Neural cell (in vitro differentiated cells): Measurements from ENCODE around the gene NRG3. TPM values are rescaled to one million over a fixed set of nuclear protein-coding genes. Genes with fewer than 3 reads are reported as not detected.

Experiments used
- H2AFZ ChIP-seq: fragments of 200-600, 300-800 bp; sonication (generic), shearing (Covaris generic); 2 replicates; pipeline ENCODE4 v1.6.0; 2014; ENCODE audit warnings: low read depth, mild to moderate bottlenecking, antibody characterized with exemption, low read length, moderate library complexity
- H3F3A ChIP-seq: fragments of 200-600 bp; shearing (Covaris generic); 2 replicates; pipeline ENCODE4 v1.6.1; 2016; ENCODE audit warnings: mild to moderate bottlenecking, moderate library complexity, mixed read lengths, antibody characterized with exemption, low read length; ENCODE audit not compliant: insufficient read depth, poor library complexity, severe bottlenecking
- H3K27ac ChIP-seq: fragments of 200-600, 300-800 bp; sonication (generic), shearing (Covaris generic); 2 replicates; pipeline ENCODE4 v1.5.1; 2014; ENCODE audit warnings: mild to moderate bottlenecking, low read length, moderate library complexity
- H3K27me3 ChIP-seq: fragments of 300-800, 200-600 bp; sonication (generic), shearing (Covaris generic); 2 replicates; pipeline ENCODE4 v1.6.0; 2014; ENCODE audit warnings: mild to moderate bottlenecking, low read depth, low read length, moderate library complexity; ENCODE audit not compliant: insufficient read depth
- H3K36me3 ChIP-seq: fragments of 300-800, 200-600 bp; sonication (generic), shearing (Covaris generic); 2 replicates; pipeline ENCODE4 v1.5.1; 2014; ENCODE audit warnings: mild to moderate bottlenecking, antibody characterized with exemption, low read length, moderate library complexity; ENCODE audit not compliant: insufficient read depth
- H3K4me2 ChIP-seq: fragments of 300-800, 200-600 bp; sonication (generic), shearing (Covaris generic); 2 replicates; pipeline ENCODE4 v1.6.0; 2014; ENCODE audit warnings: mild to moderate bottlenecking, low read length
- H3K4me3 ChIP-seq: fragments of 300-800, 200-600 bp; sonication (generic), shearing (Covaris generic); 2 replicates; pipeline ENCODE4 v1.5.1; 2014; ENCODE audit warnings: mild to moderate bottlenecking, low read length, moderate library complexity
- H3K79me2 ChIP-seq: fragments of 200-600 bp; shearing (Covaris generic); replicated peaks from 2 replicates; pipeline ENCODE4 v1.6.0; 2014; ENCODE audit warnings: mild to moderate bottlenecking, low read length, moderate library complexity; ENCODE audit not compliant: insufficient read depth
- H3K9ac ChIP-seq: fragments of 300-800, 200-600 bp; sonication (generic), shearing (Covaris generic); 2 replicates; pipeline ENCODE4 v1.6.1; 2016; ENCODE audit warnings: mild to moderate bottlenecking, low read length, mixed read lengths
- H3K9me2 ChIP-seq: fragments of 200-600 bp; shearing (Covaris generic); 2 replicates; pipeline ENCODE4 v1.6.1; 2016; ENCODE audit warnings: mild to moderate bottlenecking, low read length, mixed read lengths; ENCODE audit not compliant: insufficient read depth
- H3K9me3 ChIP-seq: fragments of 200-600, 300-800 bp; sonication (generic), shearing (Covaris generic); 2 replicates; pipeline ENCODE4 v1.6.1; 2016; ENCODE audit warnings: mild to moderate bottlenecking, mixed run types, low read length, moderate library complexity, mixed read lengths
- H4K20me1 ChIP-seq: fragments of 200-600 bp; shearing (Covaris generic); 2 replicates; pipeline ENCODE4 v1.6.1; 2016; ENCODE audit warnings: mild to moderate bottlenecking, mixed run types; ENCODE audit not compliant: insufficient read depth
- EP300 ChIP-seq: fragments of 450-650 bp; conservative IDR thresholded peaks from 2 replicates; pipeline ENCODE4 v1.6.1; 2014; ENCODE audit warnings: antibody characterized with exemption, mild to moderate bottlenecking, moderate library complexity; ENCODE audit not compliant: poor library complexity, severe bottlenecking
- EZH2 ChIP-seq: fragments of 200-600, 300-800 bp; shearing (Covaris generic), sonication (generic); IDR thresholded peaks from 2 replicates; pipeline ENCODE4 v1.6.1; 2014; ENCODE audit warnings: antibody characterized with exemption, low read length, borderline replicate concordance, mild to moderate bottlenecking; ENCODE audit not compliant: insufficient read depth, poor library complexity, severe bottlenecking
- MXI1 ChIP-seq: fragments of 450-650 bp; conservative IDR thresholded peaks from 2 replicates; pipeline ENCODE4 v1.6.1; 2014; ENCODE audit warnings: antibody characterized with exemption, mild to moderate bottlenecking; ENCODE audit not compliant: poor library complexity, severe bottlenecking
- POLR2AphosphoS5 ChIP-seq: IDR thresholded peaks from 2 replicates; pipeline ENCODE4 v1.6.1; 2012
- RAD21 ChIP-seq: fragments of 450-650 bp; conservative IDR thresholded peaks from 2 replicates; pipeline ENCODE4 v1.6.1; 2014; ENCODE audit warnings: antibody characterized with exemption, mild to moderate bottlenecking, moderate library complexity
- SMC3 ChIP-seq: fragments of 450-650 bp; conservative IDR thresholded peaks from 2 replicates; pipeline ENCODE4 v1.6.1; 2014; ENCODE audit warnings: antibody characterized with exemption, mild to moderate bottlenecking, moderate library complexity; ENCODE audit not compliant: poor library complexity
- TAF1 ChIP-seq: IDR thresholded peaks from 2 replicates; pipeline ENCODE4 v1.6.1; 2012; ENCODE audit warnings: low read depth
- polyA plus RNA-seq: library from polyadenylated mRNA; depleted of rRNA; stranded (reverse); fragments of >200 nt; gene quantifications from 2 replicates; pipeline ENCODE4 v1.2.3, GENCODE V29; 2014
- TF ChIP-seq, protein P1 (sequence below): IDR thresholded peaks from 2 replicates; pipeline ENCODE4 v1.6.1; 2012; ENCODE audit warnings: borderline replicate concordance
- TF ChIP-seq, protein P2 (sequence below): fragments of 450-650 bp; IDR thresholded peaks from 2 replicates; pipeline ENCODE4 v1.5.1; 2014; ENCODE audit warnings: antibody characterized with exemption, mild to moderate bottlenecking, moderate library complexity; ENCODE audit not compliant: poor library complexity, severe bottlenecking

The NRG3 gene
- polyA plus RNA-seq, 1 donor from 2014 or later = 14.0 TPM

DNA sequence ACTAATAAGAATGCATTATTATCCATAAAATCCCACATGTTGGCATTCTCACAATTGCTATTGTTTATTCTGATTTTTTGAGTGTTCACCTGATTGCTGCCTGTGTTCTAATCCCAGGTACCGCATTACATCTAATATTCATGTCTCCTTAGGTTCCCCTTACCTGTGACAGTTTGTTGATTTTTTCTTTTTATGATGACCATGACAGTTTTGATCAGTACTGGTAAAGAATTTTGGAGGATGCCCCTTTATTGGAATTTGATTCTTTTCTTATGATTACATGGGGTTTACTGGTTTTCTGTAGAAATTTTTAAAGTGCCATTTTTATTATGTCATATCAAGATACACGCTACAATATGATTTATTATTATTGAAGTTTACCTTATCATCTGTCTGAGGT, 1091.1 kb downstream of the NRG3 start:
- H3K36me3 ChIP-seq = no peaks in the 10 kb centered on the region
- H3F3A ChIP-seq = peaks cover 3% of the 10 kb centered on the region
- no peak overlapping the region for H3K9ac ChIP-seq
- no peak overlapping the region for H3K4me3 ChIP-seq
- no peaks in the 10 kb centered on the region for H3K9me2 ChIP-seq
- no peaks in the 10 kb centered on the region for H4K20me1 ChIP-seq
- H3K4me2 ChIP-seq = no peak overlapping the region
- no peaks in the 10 kb centered on the region for H3K27me3 ChIP-seq
- no peaks in the 10 kb centered on the region for H3K9me3 ChIP-seq
- TF ChIP-seq TAF1 (no peak), MXI1 (no peak)
- TF ChIP-seq, protein P1, sequence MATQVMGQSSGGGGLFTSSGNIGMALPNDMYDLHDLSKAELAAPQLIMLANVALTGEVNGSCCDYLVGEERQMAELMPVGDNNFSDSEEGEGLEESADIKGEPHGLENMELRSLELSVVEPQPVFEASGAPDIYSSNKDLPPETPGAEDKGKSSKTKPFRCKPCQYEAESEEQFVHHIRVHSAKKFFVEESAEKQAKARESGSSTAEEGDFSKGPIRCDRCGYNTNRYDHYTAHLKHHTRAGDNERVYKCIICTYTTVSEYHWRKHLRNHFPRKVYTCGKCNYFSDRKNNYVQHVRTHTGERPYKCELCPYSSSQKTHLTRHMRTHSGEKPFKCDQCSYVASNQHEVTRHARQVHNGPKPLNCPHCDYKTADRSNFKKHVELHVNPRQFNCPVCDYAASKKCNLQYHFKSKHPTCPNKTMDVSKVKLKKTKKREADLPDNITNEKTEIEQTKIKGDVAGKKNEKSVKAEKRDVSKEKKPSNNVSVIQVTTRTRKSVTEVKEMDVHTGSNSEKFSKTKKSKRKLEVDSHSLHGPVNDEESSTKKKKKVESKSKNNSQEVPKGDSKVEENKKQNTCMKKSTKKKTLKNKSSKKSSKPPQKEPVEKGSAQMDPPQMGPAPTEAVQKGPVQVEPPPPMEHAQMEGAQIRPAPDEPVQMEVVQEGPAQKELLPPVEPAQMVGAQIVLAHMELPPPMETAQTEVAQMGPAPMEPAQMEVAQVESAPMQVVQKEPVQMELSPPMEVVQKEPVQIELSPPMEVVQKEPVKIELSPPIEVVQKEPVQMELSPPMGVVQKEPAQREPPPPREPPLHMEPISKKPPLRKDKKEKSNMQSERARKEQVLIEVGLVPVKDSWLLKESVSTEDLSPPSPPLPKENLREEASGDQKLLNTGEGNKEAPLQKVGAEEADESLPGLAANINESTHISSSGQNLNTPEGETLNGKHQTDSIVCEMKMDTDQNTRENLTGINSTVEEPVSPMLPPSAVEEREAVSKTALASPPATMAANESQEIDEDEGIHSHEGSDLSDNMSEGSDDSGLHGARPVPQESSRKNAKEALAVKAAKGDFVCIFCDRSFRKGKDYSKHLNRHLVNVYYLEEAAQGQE = no peak
- H3K79me2 ChIP-seq = no peaks in the 10 kb centered on the region
- H2AFZ ChIP-seq = no peak overlapping the region
- H3K27ac ChIP-seq = no peak overlapping the region

DNA sequence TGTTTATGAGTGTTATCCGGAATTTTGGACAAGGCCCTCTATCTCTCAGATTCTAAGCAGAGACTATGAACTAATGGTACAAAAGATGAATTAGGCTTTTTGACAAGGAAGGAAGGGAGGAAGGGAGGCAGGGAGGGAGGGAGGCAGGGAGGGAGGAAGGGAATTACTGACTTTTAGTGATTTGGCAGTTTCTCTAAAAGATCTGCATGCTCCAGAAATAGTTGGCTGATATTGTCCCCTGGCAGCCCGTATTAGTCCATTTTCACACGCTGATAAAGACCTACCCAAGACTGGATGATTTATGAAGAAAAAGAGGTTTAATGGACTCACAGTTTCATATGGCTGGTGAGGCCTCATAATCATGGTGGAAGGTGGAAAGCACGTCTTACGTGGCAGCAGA, 1093.5 kb downstream of the NRG3 start:
- Histone ChIP-seq H3K9ac (no peak overlapping the region), H3K27me3 (no peaks in the 10 kb centered on the region), H3K4me3 (no peak overlapping the region), H3K27ac (no peak overlapping the region), H3K4me2 (no peak overlapping the region), H3K36me3 (no peaks in the 10 kb centered on the region), H2AFZ (no peak overlapping the region), H3K9me2 (no peaks in the 10 kb centered on the region), H4K20me1 (no peaks in the 10 kb centered on the region), H3K9me3 (no peaks in the 10 kb centered on the region), H3F3A (peaks cover 3% of the 10 kb centered on the region), H3K79me2 (no peaks in the 10 kb centered on the region)
- no peak for TF ChIP-seq MXI1
- TF ChIP-seq, protein P1 = no peak
- TF ChIP-seq TAF1 = no peak
- TF ChIP-seq SMC3 = no peak
- TF ChIP-seq RAD21 = no peak
- TF ChIP-seq POLR2AphosphoS5 = no peak
- TF ChIP-seq EZH2 = no peak
- TF ChIP-seq, protein P2, sequence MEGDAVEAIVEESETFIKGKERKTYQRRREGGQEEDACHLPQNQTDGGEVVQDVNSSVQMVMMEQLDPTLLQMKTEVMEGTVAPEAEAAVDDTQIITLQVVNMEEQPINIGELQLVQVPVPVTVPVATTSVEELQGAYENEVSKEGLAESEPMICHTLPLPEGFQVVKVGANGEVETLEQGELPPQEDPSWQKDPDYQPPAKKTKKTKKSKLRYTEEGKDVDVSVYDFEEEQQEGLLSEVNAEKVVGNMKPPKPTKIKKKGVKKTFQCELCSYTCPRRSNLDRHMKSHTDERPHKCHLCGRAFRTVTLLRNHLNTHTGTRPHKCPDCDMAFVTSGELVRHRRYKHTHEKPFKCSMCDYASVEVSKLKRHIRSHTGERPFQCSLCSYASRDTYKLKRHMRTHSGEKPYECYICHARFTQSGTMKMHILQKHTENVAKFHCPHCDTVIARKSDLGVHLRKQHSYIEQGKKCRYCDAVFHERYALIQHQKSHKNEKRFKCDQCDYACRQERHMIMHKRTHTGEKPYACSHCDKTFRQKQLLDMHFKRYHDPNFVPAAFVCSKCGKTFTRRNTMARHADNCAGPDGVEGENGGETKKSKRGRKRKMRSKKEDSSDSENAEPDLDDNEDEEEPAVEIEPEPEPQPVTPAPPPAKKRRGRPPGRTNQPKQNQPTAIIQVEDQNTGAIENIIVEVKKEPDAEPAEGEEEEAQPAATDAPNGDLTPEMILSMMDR = no peak
- TF ChIP-seq EP300 = no peak
